Measurements from ENCODE around the gene MAP3K1.

DNA sequence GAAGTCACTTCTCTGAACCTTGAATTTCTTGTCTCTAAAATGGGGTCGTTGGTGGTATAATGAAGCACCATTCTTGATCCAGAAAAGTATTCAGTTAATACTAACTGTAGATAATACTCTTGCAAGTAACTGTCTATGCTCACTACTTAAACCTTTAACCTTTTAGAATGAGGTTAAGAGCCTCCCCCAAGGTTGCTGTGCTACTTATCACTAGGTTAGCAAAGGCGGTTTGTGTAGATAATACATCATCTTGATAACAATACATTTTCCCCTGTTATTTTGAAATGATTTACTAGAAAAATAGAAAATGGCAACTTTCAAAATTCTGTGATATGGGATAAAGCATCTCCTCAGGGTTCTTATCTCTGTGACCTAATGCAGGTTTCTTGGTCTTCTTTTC, 12.6 kb downstream of the MAP3K1 start:
- no peak for TF ChIP-seq POLR2A (IDR thresholded peaks at IDR 0.05)
- TF ChIP-seq, protein P1, sequence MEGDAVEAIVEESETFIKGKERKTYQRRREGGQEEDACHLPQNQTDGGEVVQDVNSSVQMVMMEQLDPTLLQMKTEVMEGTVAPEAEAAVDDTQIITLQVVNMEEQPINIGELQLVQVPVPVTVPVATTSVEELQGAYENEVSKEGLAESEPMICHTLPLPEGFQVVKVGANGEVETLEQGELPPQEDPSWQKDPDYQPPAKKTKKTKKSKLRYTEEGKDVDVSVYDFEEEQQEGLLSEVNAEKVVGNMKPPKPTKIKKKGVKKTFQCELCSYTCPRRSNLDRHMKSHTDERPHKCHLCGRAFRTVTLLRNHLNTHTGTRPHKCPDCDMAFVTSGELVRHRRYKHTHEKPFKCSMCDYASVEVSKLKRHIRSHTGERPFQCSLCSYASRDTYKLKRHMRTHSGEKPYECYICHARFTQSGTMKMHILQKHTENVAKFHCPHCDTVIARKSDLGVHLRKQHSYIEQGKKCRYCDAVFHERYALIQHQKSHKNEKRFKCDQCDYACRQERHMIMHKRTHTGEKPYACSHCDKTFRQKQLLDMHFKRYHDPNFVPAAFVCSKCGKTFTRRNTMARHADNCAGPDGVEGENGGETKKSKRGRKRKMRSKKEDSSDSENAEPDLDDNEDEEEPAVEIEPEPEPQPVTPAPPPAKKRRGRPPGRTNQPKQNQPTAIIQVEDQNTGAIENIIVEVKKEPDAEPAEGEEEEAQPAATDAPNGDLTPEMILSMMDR (IDR thresholded peaks at IDR 0.05): no peak

All from heart left ventricle (tissue), 13 donors.